Measurements from ENCODE around the gene FRMD7.

FRMD7 gene

GRCh38 chrX:132077912-132078311 is 49.9 kb downstream of the FRMD7 start:
- Histone ChIP-seq H3K27me3 (ENCODE audit: insufficient read depth, poor library complexity, severe bottlenecking) (no peaks in the 10 kb centered on the region), H3K4me3 (replicated peaks; ENCODE audit: insufficient read depth, low read length) (no peak overlapping the region)

GRCh38 chrX:132077414-132077813 is 50.4 kb downstream of the FRMD7 start:
- H3K27ac ChIP-seq (replicated peaks) = no peak overlapping the region
- DNase-seq (ENCODE audit: low read depth in 1 of 2, low spot score in 1 of 2) = peak in 1 of 2 experiments; percentile 17
- no peak overlapping the region for H3K4me3 ChIP-seq (replicated peaks; ENCODE audit: insufficient read depth, low read length)
- H3K27me3 ChIP-seq (ENCODE audit: insufficient read depth, poor library complexity, severe bottlenecking) = no peaks in the 10 kb centered on the region
- TF ChIP-seq SPI1 (IDR thresholded peaks at IDR 0.05; ENCODE audit: borderline replicate concordance, low read depth) (no peak), REST (IDR thresholded peaks at IDR 0.05; ENCODE audit: insufficient replicate concordance, low read depth) (no peak), POLR2AphosphoS5 (IDR thresholded peaks at IDR 0.05; ENCODE audit: low read depth) (no peak), CTCF (IDR thresholded peaks at IDR 0.05; ENCODE audit: insufficient read depth, low read length) (no peak), GABPA (IDR thresholded peaks at IDR 0.05; ENCODE audit: low read depth) (no peak)

More at GRCh38 chrX:132077912-132078311, 49.9 kb downstream of the FRMD7 start:
- no peak overlapping the region for H3K27ac ChIP-seq (replicated peaks)
- DNase-seq (ENCODE audit: low read depth in 1 of 2, low spot score in 1 of 2) = no peak
- no peak for TF ChIP-seq REST (IDR thresholded peaks at IDR 0.05; ENCODE audit: insufficient replicate concordance, low read depth)
- no peak for TF ChIP-seq SPI1 (IDR thresholded peaks at IDR 0.05; ENCODE audit: borderline replicate concordance, low read depth)

GRCh38 chrX:132071254-132071653 is 56.6 kb downstream of the FRMD7 start:
- no peak for TF ChIP-seq REST (IDR thresholded peaks at IDR 0.05; ENCODE audit: insufficient replicate concordance, low read depth)
- no peak for TF ChIP-seq GABPA (IDR thresholded peaks at IDR 0.05; ENCODE audit: low read depth)
- TF ChIP-seq POLR2AphosphoS5 (IDR thresholded peaks at IDR 0.05; ENCODE audit: low read depth) = no peak
- no peak for TF ChIP-seq CTCF (IDR thresholded peaks at IDR 0.05; ENCODE audit: insufficient read depth, low read length)
- no peak for TF ChIP-seq SPI1 (IDR thresholded peaks at IDR 0.05; ENCODE audit: borderline replicate concordance, low read depth)
- Histone ChIP-seq H3K27me3 (ENCODE audit: insufficient read depth, poor library complexity, severe bottlenecking) (no peaks in the 10 kb centered on the region), H3K27ac (replicated peaks) (no peak overlapping the region), H3K4me3 (replicated peaks; ENCODE audit: insufficient read depth, low read length) (no peak overlapping the region)
- DNase-seq (ENCODE audit: low read depth in 1 of 2, low spot score in 1 of 2) = no peak

- no peak overlapping the region for H3K27ac ChIP-seq (replicated peaks)
- H3K4me3 ChIP-seq (replicated peaks; ENCODE audit: insufficient read depth, low read length) = no peak overlapping the region
- no peak for TF ChIP-seq GABPA (IDR thresholded peaks at IDR 0.05; ENCODE audit: low read depth)
- no peak for TF ChIP-seq REST (IDR thresholded peaks at IDR 0.05; ENCODE audit: insufficient replicate concordance, low read depth)
- no peak for TF ChIP-seq CTCF (IDR thresholded peaks at IDR 0.05; ENCODE audit: insufficient read depth, low read length)
- no peak for TF ChIP-seq POLR2AphosphoS5 (IDR thresholded peaks at IDR 0.05; ENCODE audit: low read depth)
- TF ChIP-seq SPI1 (IDR thresholded peaks at IDR 0.05; ENCODE audit: borderline replicate concordance, low read depth) = no peak
Measured at GRCh38 chrX:132068405-132068804, 59.4 kb downstream of the FRMD7 start.

More at GRCh38 chrX:132068405-132068804, 59.4 kb downstream of the FRMD7 start:
- no peaks in the 10 kb centered on the region for H3K27me3 ChIP-seq (ENCODE audit: insufficient read depth, poor library complexity, severe bottlenecking)
- DNase-seq (ENCODE audit: low read depth in 1 of 2, low spot score in 1 of 2) = no peak
